A549 (cell line): Measurements from ENCODE around the gene SEMA6D. TPM values are rescaled to one million over a fixed set of nuclear protein-coding genes. Genes with fewer than 3 reads are reported as not detected.

Experiments used
- ATAC-seq, 2 experiments: fragments of 200-7000 bp in 1 of 2; fragments of >200 bp in 1 of 2; cut with Nextera tagmentation in 1 of 2; cut with Tn5 transposase in 1 of 2; 3 replicates each; pipeline versions ENCODE4 v1.8.0 to v1.9.1; 2018 to 2020; ENCODE audit warnings: mild to moderate bottlenecking in 1 of 2, moderate library complexity in 1 of 2
- CTCF ChIA-PET: fragments of 300-600 bp; sonication (Branson Sonifier 250); formaldehyde crosslinking; extraction: SDS; loops from one replicate; lab custom pipeline; 2021; ENCODE audit warnings: antibody characterized with exemption, inconsistent platforms; lab: Yijun Ruan, JAX
- POLR2A ChIA-PET: fragments of 350-600 bp; formaldehyde crosslinking; extraction: SDS; loops from one replicate; lab custom pipeline; 2021; ENCODE audit warnings: antibody characterized with exemption, inconsistent platforms; lab: Yijun Ruan, JAX
- DNase-seq, 2 experiments: peaks; one replicate each; pipeline versions ENCODE4 v3.0.0 to v3.0.0-alpha.2; 2011 to 2016; ENCODE audit warnings: low read depth in 1 of 2, low spot score in 1 of 2
- FAIRE-seq: peaks from 2 replicates; lab custom pipeline; 2011; peaks lifted over from hg19 to GRCh38; lab: Jason Lieb, UNC
- H3K27ac ChIP-seq, 2 experiments: fragments of >200 bp; sonication (Bioruptor Twin); formaldehyde crosslinking; 3 replicates each; pipeline ENCODE4 v1.5.1; 2016 to 2017
- H3K4me1 ChIP-seq: fragments of >200 bp; sonication (Bioruptor Twin); formaldehyde crosslinking; 3 replicates; pipeline ENCODE4 v1.6.1; 2016
- H3K4me2 ChIP-seq: fragments of >200 bp; sonication (Bioruptor Twin); formaldehyde crosslinking; 3 replicates; pipeline ENCODE4 v1.6.1; 2016
- H3K4me3 ChIP-seq: fragments of >200 bp; sonication (Bioruptor Twin); formaldehyde crosslinking; 3 replicates; pipeline ENCODE4 v1.5.1; 2016
- H3K9me3 ChIP-seq: fragments of >200 bp; sonication (Bioruptor Twin); formaldehyde crosslinking; 3 replicates; pipeline ENCODE4 v1.6.1; 2016
- CBX8 ChIP-seq: fragments of 200-600 bp; sonication (generic); IDR thresholded peaks from 2 replicates; pipeline ENCODE4 v1.6.1; 2016
- CEBPB ChIP-seq, 2 experiments: fragments of >200 bp in 1 of 2; sonication (Bioruptor Twin) in 1 of 2; formaldehyde crosslinking in 1 of 2; IDR thresholded peaks; 2 replicates each; pipeline ENCODE4 v1.6.1; 2012 to 2016
- CTCF ChIP-seq: fragments of >200 bp; sonication (Bioruptor Twin); formaldehyde crosslinking; IDR thresholded peaks from 3 replicates; pipeline ENCODE4 v1.5.1; 2016
- E2F6 ChIP-seq: IDR thresholded peaks from 2 replicates; pipeline ENCODE4 v1.6.1; 2012; ENCODE audit warnings: low read depth, borderline replicate concordance
- EHF ChIP-seq: fragments of 250-450 bp; sonication (Bioruptor Pico); IDR thresholded peaks from 2 replicates; pipeline ENCODE4 v1.5.0; 2020; ENCODE audit warnings: mild to moderate bottlenecking
- EHMT2 ChIP-seq: fragments of 200-600 bp; sonication (generic); IDR thresholded peaks from 2 replicates; pipeline ENCODE4 v1.6.1; 2016; ENCODE audit warnings: antibody characterized with exemption, low read depth, mild to moderate bottlenecking, moderate library complexity
- ELK1 ChIP-seq: fragments of 150-350 bp; IDR thresholded peaks from 2 replicates; pipeline ENCODE4 v1.6.1; 2014; ENCODE audit warnings: low read depth, mild to moderate bottlenecking, low read length
- EP300 ChIP-seq, 2 experiments: fragments of >200 bp; sonication (Bioruptor Twin); formaldehyde crosslinking; IDR thresholded peaks; 2 replicates in 1 of 2; 3 replicates in 1 of 2; pipeline ENCODE4 v1.6.1; 2016 to 2017
- ESRRA ChIP-seq: fragments of 150-350 bp; IDR thresholded peaks from 2 replicates; pipeline ENCODE4 v1.6.1; 2014; ENCODE audit warnings: mild to moderate bottlenecking, low read length, borderline replicate concordance
- HOXB5 ChIP-seq: fragments of 250-450 bp; sonication (Bioruptor Pico); IDR thresholded peaks from 2 replicates; pipeline ENCODE4 v1.5.0; 2020; ENCODE audit warnings: mild to moderate bottlenecking, moderate library complexity
- JUN ChIP-seq, 2 experiments: fragments of >200 bp; sonication (Bioruptor Twin); formaldehyde crosslinking; IDR thresholded peaks; 2 replicates in 1 of 2; 3 replicates in 1 of 2; pipeline ENCODE4 v1.6.1; 2016 to 2017
- MAZ ChIP-seq: fragments of 150-350 bp; IDR thresholded peaks from 2 replicates; pipeline ENCODE4 v1.6.1; 2014; ENCODE audit warnings: antibody characterized with exemption, low read depth, low read length, borderline replicate concordance
- MYC ChIP-seq: IDR thresholded peaks from 2 replicates; pipeline ENCODE4 v1.6.1; 2012; ENCODE audit warnings: mild to moderate bottlenecking, inconsistent platforms, low read length, improper control_type of control experiment, borderline replicate concordance
- NPAS2 ChIP-seq: fragments of 250-450 bp; sonication (Bioruptor Pico); IDR thresholded peaks from 2 replicates; pipeline ENCODE4 v1.8.0; 2022; ENCODE audit warnings: mild to moderate bottlenecking, moderate library complexity, borderline replicate concordance
- POLR2A ChIP-seq: IDR thresholded peaks from 2 replicates; pipeline ENCODE4 v1.6.1; 2012; ENCODE audit warnings: mild to moderate bottlenecking, low read length
- POLR2AphosphoS2 ChIP-seq: conservative IDR thresholded peaks from 2 replicates; pipeline ENCODE4 v1.6.1; 2012; ENCODE audit warnings: low read length, improper control_type of control experiment, inconsistent platforms
- RARB ChIP-seq: fragments of 250-450 bp; sonication (Bioruptor Pico); IDR thresholded peaks from 2 replicates; pipeline ENCODE4 v1.8.0; 2021; ENCODE audit warnings: mild to moderate bottlenecking, moderate library complexity
- RNF2 ChIP-seq: fragments of 200-600 bp; sonication (generic); IDR thresholded peaks from 2 replicates; pipeline ENCODE4 v1.6.1; 2016; ENCODE audit warnings: low read depth, mild to moderate bottlenecking, antibody characterized with exemption, moderate library complexity, borderline replicate concordance
- SMC3 ChIP-seq: fragments of >200 bp; sonication (Bioruptor Twin); formaldehyde crosslinking; IDR thresholded peaks from 3 replicates; pipeline ENCODE4 v1.6.1; 2018; ENCODE audit warnings: inconsistent platforms
- ZFP36 ChIP-seq: fragments of 450-650 bp; IDR thresholded peaks from 2 replicates; pipeline ENCODE4 v1.6.1; 2014; ENCODE audit warnings: borderline replicate concordance; ENCODE audit not compliant: partially characterized antibody
- WGBS: methylation state at CpG from one replicate; pipeline ENCODE4 v1.1.6; 2017; ENCODE audit errors: missing lambda C conversion rate; 5-methylcytosine and 5-hydroxymethylcytosine counted together
- polyA plus RNA-seq, 4 experiments: library from polyadenylated mRNA; depleted of rRNA in 3 of 4; stranded (reverse); fragments of >200 nt; fragmentation: RNase III in 1 of 4; extraction: RNeasy Plus Mini Kit Qiagen cat#74134 plus additional on column Dnase treatment in 1 of 4; gene quantifications; 2 replicates in 3 of 4; 3 replicates in 1 of 4; pipeline ENCODE4 v1.2.3, GENCODE V29; 2011 to 2017
- TF ChIP-seq, protein P1 (sequence below): fragments of >200 bp; sonication (Bioruptor Twin); formaldehyde crosslinking; IDR thresholded peaks from 3 replicates; pipeline ENCODE4 v1.6.1; 2016

Gene SEMA6D
- polyA plus RNA-seq, 2 of the 4 experiments (the other 2 are of a cell fraction): not detected

- TF ChIP-seq CTCF (no peak), POLR2A (no peak), NPAS2 (CRISPR knock-in tag) (no peak), RARB (CRISPR knock-in tag) (no peak), CEBPB (IDR thresholded peaks at IDR 0.05) (no peak)
- TF ChIP-seq, protein P1, sequence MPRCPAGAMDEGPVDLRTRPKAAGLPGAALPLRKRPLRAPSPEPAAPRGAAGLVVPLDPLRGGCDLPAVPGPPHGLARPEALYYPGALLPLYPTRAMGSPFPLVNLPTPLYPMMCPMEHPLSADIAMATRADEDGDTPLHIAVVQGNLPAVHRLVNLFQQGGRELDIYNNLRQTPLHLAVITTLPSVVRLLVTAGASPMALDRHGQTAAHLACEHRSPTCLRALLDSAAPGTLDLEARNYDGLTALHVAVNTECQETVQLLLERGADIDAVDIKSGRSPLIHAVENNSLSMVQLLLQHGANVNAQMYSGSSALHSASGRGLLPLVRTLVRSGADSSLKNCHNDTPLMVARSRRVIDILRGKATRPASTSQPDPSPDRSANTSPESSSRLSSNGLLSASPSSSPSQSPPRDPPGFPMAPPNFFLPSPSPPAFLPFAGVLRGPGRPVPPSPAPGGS: no peak
- TF ChIP-seq, all 56 proteins: peak for 0
These were observed 79.0 kb downstream of the SEMA6D start (continued) for GRCh38 chr15:47796339-47796738.

GRCh38 chr15:47796830-47797229 lies 79.5 kb downstream of the SEMA6D start:
- TF ChIP-seq EP300 (IDR thresholded peaks at IDR 0.05) (no peak), RNF2 (no peak), MAZ (no peak)
- TF ChIP-seq, all 56 proteins: peak for 0
- no peak overlapping the region for H3K27ac ChIP-seq

DNA sequence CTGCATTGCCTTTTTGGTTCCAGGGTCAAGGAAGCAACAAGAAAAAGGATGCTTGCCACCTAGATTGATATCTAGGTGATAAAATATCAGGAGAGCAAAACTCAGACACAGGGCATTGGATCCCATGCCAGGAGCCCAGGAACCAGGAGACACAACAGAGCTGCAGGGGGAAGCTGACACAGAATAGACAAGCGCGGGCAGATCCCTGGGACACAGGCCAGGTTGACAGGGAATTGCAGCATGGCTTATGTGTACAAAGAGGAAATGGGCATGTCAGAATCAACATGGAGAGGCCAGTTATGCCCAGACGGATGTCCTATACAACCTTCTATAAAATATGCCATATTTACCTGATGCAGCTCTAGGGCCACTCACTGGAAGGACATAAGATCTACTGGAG lies 84.2 kb downstream of the SEMA6D start:
- CTCF ChIA-PET: no interaction called here
- no peak overlapping the region for H3K4me3 ChIP-seq
- WGBS: 63% methylated on average over 3 of the region's 3 CpGs
- H3K4me2 ChIP-seq: no peak overlapping the region
- DNase-seq: no peak
- no peaks in the 10 kb centered on the region for H3K4me1 ChIP-seq
- no peak for TF ChIP-seq E2F6
- TF ChIP-seq POLR2A: no peak
- no peak for TF ChIP-seq ZFP36
- no peak for TF ChIP-seq JUN (IDR thresholded peaks at IDR 0.05)
- no peak for TF ChIP-seq SMC3
- no peak for TF ChIP-seq ESRRA
- TF ChIP-seq, protein P1: no peak
- no peak for TF ChIP-seq EHMT2
- TF ChIP-seq RARB (CRISPR knock-in tag): no peak
- TF ChIP-seq EHF: no peak
- no peak for TF ChIP-seq ELK1
- TF ChIP-seq MYC: no peak
- no peak for TF ChIP-seq RNF2
- TF ChIP-seq POLR2AphosphoS2: no peak
- no peak for TF ChIP-seq HOXB5
- no peak for TF ChIP-seq CBX8
- TF ChIP-seq, all 56 proteins: peak for 0
- ATAC-seq (no peak), FAIRE-seq (no peak)
- Histone ChIP-seq H3K9me3 (no peaks in the 10 kb centered on the region), H3K27ac (no peak overlapping the region)
- POLR2A ChIA-PET: no interaction called here

More at GRCh38 chr15:47796830-47797229, 79.5 kb downstream of the SEMA6D start:
- DNase-seq (no peak), ATAC-seq (no peak), FAIRE-seq (no peak)
- H3K4me1 ChIP-seq: no peaks in the 10 kb centered on the region
- ChIA-PET POLR2A (no interaction called here), CTCF (no interaction called here)
- no peak overlapping the region for H3K4me3 ChIP-seq
- WGBS: 7% methylated on average over 3 of the region's 3 CpGs
- H3K4me2 ChIP-seq: no peak overlapping the region
- no peaks in the 10 kb centered on the region for H3K9me3 ChIP-seq
